Activated CD4-positive, alpha-beta memory T cell treated with anti-CD3 and anti-CD28 coated beads for 36 hours (primary cell): ENCODE data around the gene MED9. TPM values are rescaled to one million over a fixed set of nuclear protein-coding genes. Genes with fewer than 3 reads are reported as not detected.

Experiments
- CTCF ChIA-PET: fragments of 350-600 bp; sonication (Branson Sonifier 250); formaldehyde crosslinking; loops from one replicate; lab custom pipeline; 2021; ENCODE audit warnings: antibody characterized with exemption, inconsistent platforms; lab: Charles Lee
- POLR2A ChIA-PET: fragments of 350-600 bp; sonication (Branson Sonifier 250); formaldehyde crosslinking; loops from one replicate; lab custom pipeline; 2021; ENCODE audit warnings: antibody characterized with exemption; lab: Charles Lee
- DNase-seq: peaks from one replicate; pipeline ENCODE4 v3.0.0-alpha.2; 2020
- H3K27ac Mint-ChIP-seq: one replicate; pipeline ENCODE4 v1.8.0; 2021; ENCODE audit warnings: mixed read lengths
- H3K27me3 Mint-ChIP-seq: one replicate; pipeline ENCODE4 v1.8.0; 2021; ENCODE audit warnings: mixed read lengths
- H3K36me3 Mint-ChIP-seq: one replicate; pipeline ENCODE4 v1.8.0; 2021; ENCODE audit warnings: mixed read lengths
- H3K4me1 Mint-ChIP-seq: one replicate; pipeline ENCODE4 v1.8.0; 2021; ENCODE audit warnings: low read depth, mixed read lengths
- H3K4me3 Mint-ChIP-seq: one replicate; pipeline ENCODE4 v1.8.0; 2021; ENCODE audit warnings: mild to moderate bottlenecking, mixed read lengths
- H3K9me3 Mint-ChIP-seq: one replicate; pipeline ENCODE4 v1.8.0; 2021; ENCODE audit warnings: mixed read lengths
- intact Hi-C: fragments of 100-400 bp; cut with micrococcal nuclease; formaldehyde crosslinking; loops from one replicate; pipeline ENCODE4 v1.15.1; 2023
- total RNA-seq, 2 experiments: library from RNA; stranded (reverse); gene quantifications; one replicate each; pipeline ENCODE4 v1.2.3, GENCODE V29; 2021

MED9 gene
- total RNA-seq, 2 experiments from 2014 or later: 12.1 to 12.2 TPM

GRCh38 chr17:17538417-17539391 lies 61.9 kb downstream of the MED9 start:
- no peaks in the 10 kb centered on the region for H3K4me1 Mint-ChIP-seq
- intact Hi-C loops: loop anchor here (5.0 kb wide), 1 partner anchor 339 kb away; no protein-coding TSS in a partner anchor
- no peaks in the 10 kb centered on the region for H3K9me3 Mint-ChIP-seq
- POLR2A ChIA-PET: no interaction called here
- CTCF ChIA-PET: interaction anchor here (2.2 kb wide), 1 partner anchor 42 kb away, joined by 10 read pairs; the partner anchor contains the start of gene RASD1
- no peak for DNase-seq
- no peak overlapping the region for H3K4me3 Mint-ChIP-seq
- no peaks in the 10 kb centered on the region for H3K27me3 Mint-ChIP-seq
- no peak overlapping the region for H3K27ac Mint-ChIP-seq
- H3K36me3 Mint-ChIP-seq: no peaks in the 10 kb centered on the region

GRCh38 chr17:17539591-17539990 lies 62.8 kb downstream of the MED9 start:
- Mint-ChIP-seq H3K4me1 (no peaks in the 10 kb centered on the region), H3K9me3 (no peaks in the 10 kb centered on the region), H3K27ac (no peak overlapping the region), H3K4me3 (no peak overlapping the region), H3K36me3 (no peaks in the 10 kb centered on the region), H3K27me3 (no peaks in the 10 kb centered on the region)
- CTCF ChIA-PET: interaction anchor here (2.2 kb wide), 1 partner anchor 43 kb away, joined by 10 read pairs; the partner anchor contains the start of gene RASD1
- no peak for DNase-seq
- intact Hi-C loops: loop anchor here (5.0 kb wide), 1 partner anchor 338 kb away; no protein-coding TSS in a partner anchor
- POLR2A ChIA-PET: no interaction called here

- Mint-ChIP-seq H3K36me3 (no peaks in the 10 kb centered on the region), H3K27ac (no peak overlapping the region), H3K27me3 (no peaks in the 10 kb centered on the region), H3K4me1 (no peaks in the 10 kb centered on the region), H3K4me3 (no peak overlapping the region), H3K9me3 (no peaks in the 10 kb centered on the region)
- ChIA-PET POLR2A (no interaction called here), CTCF (interaction anchor here (2.2 kb wide), 1 partner anchor 44 kb away, joined by 10 read pairs; the partner anchor contains the start of gene RASD1)
- intact Hi-C loops: no loop called here
- no peak for DNase-seq
These were observed 63.6 kb downstream of the MED9 start for GRCh38 chr17:17540278-17540906.

GRCh38 chr17:17540935-17541639 lies 64.3 kb downstream of the MED9 start:
- ChIA-PET CTCF (no interaction called here), POLR2A (no interaction called here)
- Mint-ChIP-seq H3K36me3 (no peaks in the 10 kb centered on the region), H3K4me1 (no peaks in the 10 kb centered on the region), H3K27ac (no peak overlapping the region), H3K4me3 (no peak overlapping the region), H3K27me3 (no peaks in the 10 kb centered on the region), H3K9me3 (no peaks in the 10 kb centered on the region)
- intact Hi-C loops: no loop called here
- no peak for DNase-seq

GRCh38 chr17:17541640-17542001 lies 64.8 kb downstream of the MED9 start:
- H3K4me1 Mint-ChIP-seq: no peaks in the 10 kb centered on the region
- no peaks in the 10 kb centered on the region for H3K9me3 Mint-ChIP-seq
- intact Hi-C loops: no loop called here
- H3K36me3 Mint-ChIP-seq: no peaks in the 10 kb centered on the region
- no peaks in the 10 kb centered on the region for H3K27me3 Mint-ChIP-seq
- no peak for DNase-seq
- ChIA-PET POLR2A (no interaction called here), CTCF (no interaction called here)
- no peak overlapping the region for H3K27ac Mint-ChIP-seq
- H3K4me3 Mint-ChIP-seq: no peak overlapping the region

Other genes with a start within 250 kb of the MED9 start
- 10 to 100 TPM; 24.0 to 24.6 TPM for gene FLCN, start 239.8 kb upstream of the MED9 start, total RNA-seq
- gene COPS3, start 195.8 kb upstream of the MED9 start, total RNA-seq: 100 to 1,000 TPM in 1 of 2 experiments, 10 to 100 TPM in 1; 96.1 to 104 TPM
- 1 to 10 TPM; 8.5 to 9.3 TPM for gene NT5M, start 173.6 kb upstream of the MED9 start, total RNA-seq
- under 1 TPM; 0.27 to 0.33 TPM for gene RASD1, start 19.4 kb downstream of the MED9 start, total RNA-seq
- gene PEMT, start 114.7 kb downstream of the MED9 start, total RNA-seq: 10 to 100 TPM; 38.3 to 41.1 TPM
- gene RAI1, start 204.5 kb downstream of the MED9 start, total RNA-seq: 10 to 100 TPM; 10.5 to 11.0 TPM